SU-DHL-6 (cell line): Measurements from ENCODE around the gene ST8SIA4.

Experiments
- H2AFZ ChIP-seq: fragments of 200-600 bp; sonication (generic); 2 replicates; pipeline ENCODE4 v1.6.1; 2014; ENCODE audit warnings: low read depth, mild to moderate bottlenecking, moderate library complexity, mixed read lengths, antibody characterized with exemption, low read length; ENCODE audit not compliant: severe bottlenecking
- H3F3A ChIP-seq: fragments of 200-600 bp; shearing (Covaris generic); 2 replicates; pipeline ENCODE4 v1.6.0; 2016; ENCODE audit warnings: antibody characterized with exemption, mild to moderate bottlenecking; ENCODE audit not compliant: insufficient read depth
- H3K27ac ChIP-seq: fragments of 200-600 bp; sonication (generic); 2 replicates; pipeline ENCODE4 v1.5.1; 2016; ENCODE audit warnings: low read depth, mild to moderate bottlenecking, low read length, moderate library complexity, mixed read lengths
- H3K27me3 ChIP-seq: fragments of 200-600 bp; sonication (generic), shearing (Covaris generic); 2 replicates; pipeline ENCODE4 v1.6.0; 2014; ENCODE audit warnings: mild to moderate bottlenecking, low read length
- H3K36me3 ChIP-seq: fragments of 200-600 bp; sonication (generic); 2 replicates; pipeline ENCODE4 v1.6.1; 2014; ENCODE audit warnings: mild to moderate bottlenecking, low read length, mixed read lengths
- H3K4me2 ChIP-seq: fragments of 300-600, 200-600 bp; shearing (Covaris generic), sonication (generic); 2 replicates; pipeline ENCODE4 v1.6.0; 2014; ENCODE audit warnings: low read length, low read depth, mild to moderate bottlenecking; ENCODE audit not compliant: poor library complexity, severe bottlenecking
- H3K4me3 ChIP-seq: fragments of 200-600 bp; sonication (generic); 2 replicates; pipeline ENCODE4 v1.5.1; 2014; ENCODE audit warnings: antibody characterized with exemption, low read length, mild to moderate bottlenecking, mixed read lengths; ENCODE audit not compliant: insufficient read depth, poor library complexity, severe bottlenecking
- H3K79me2 ChIP-seq: fragments of 200-600 bp; sonication (generic); 2 replicates; pipeline ENCODE4 v1.6.1; 2014; ENCODE audit warnings: mild to moderate bottlenecking, low read length, moderate library complexity; ENCODE audit not compliant: insufficient read depth
- H3K9ac ChIP-seq: fragments of 200-600 bp; sonication (generic); 2 replicates; pipeline ENCODE4 v1.7.0; 2014; ENCODE audit warnings: mild to moderate bottlenecking, low read length
- H3K9me2 ChIP-seq: fragments of 200-600 bp; sonication (generic); replicated peaks from 2 replicates; pipeline ENCODE4 v1.6.1; 2014; ENCODE audit warnings: low read length; ENCODE audit not compliant: insufficient read depth
- H3K9me3 ChIP-seq: fragments of 200-600 bp; sonication (generic); 2 replicates; pipeline ENCODE4 v1.6.1; 2014; ENCODE audit warnings: low read length, mixed read lengths; ENCODE audit not compliant: insufficient read depth
- H4K20me1 ChIP-seq: fragments of 200-600 bp; sonication (generic); 2 replicates; pipeline ENCODE4 v1.6.1; 2014; ENCODE audit warnings: low read depth, mild to moderate bottlenecking, antibody characterized with exemption, low read length, moderate library complexity, mixed read lengths
- EZH2phosphoT487 ChIP-seq: fragments of 200-600 bp; sonication (generic), shearing (Covaris generic); conservative IDR thresholded peaks from 2 replicates; pipeline ENCODE4 v1.6.1; 2018; ENCODE audit warnings: mild to moderate bottlenecking, antibody characterized with exemption, low read length, moderate library complexity, mixed read lengths
- TF ChIP-seq, protein P1 (sequence below): fragments of 200-600 bp; sonication (generic); IDR thresholded peaks from one replicate; pipeline ENCODE4 v1.5.1; 2017; ENCODE audit warnings: antibody characterized with exemption, mild to moderate bottlenecking, low read length, moderate library complexity; ENCODE audit not compliant: insufficient read depth, poor library complexity, severe bottlenecking

The ST8SIA4 gene

DNA sequence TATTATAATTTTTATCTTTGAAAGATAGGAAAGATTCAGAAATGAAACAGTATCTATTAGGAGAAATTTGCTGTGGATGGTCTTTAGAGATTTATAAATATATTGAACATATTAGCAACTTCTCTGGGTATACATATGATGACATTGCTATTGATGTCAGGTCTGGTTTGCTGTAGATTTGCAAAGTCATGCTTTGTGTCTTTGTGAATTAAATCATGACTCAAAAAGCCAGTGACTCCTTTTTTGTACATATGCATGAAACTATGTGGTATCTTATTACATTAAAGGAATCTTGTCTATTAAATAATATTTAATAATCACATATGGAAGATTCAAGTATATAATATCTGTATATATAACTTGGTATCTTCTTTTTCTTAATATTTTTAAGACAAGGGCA, 141.9 kb downstream of the ST8SIA4 start:
- TF ChIP-seq, protein P1, sequence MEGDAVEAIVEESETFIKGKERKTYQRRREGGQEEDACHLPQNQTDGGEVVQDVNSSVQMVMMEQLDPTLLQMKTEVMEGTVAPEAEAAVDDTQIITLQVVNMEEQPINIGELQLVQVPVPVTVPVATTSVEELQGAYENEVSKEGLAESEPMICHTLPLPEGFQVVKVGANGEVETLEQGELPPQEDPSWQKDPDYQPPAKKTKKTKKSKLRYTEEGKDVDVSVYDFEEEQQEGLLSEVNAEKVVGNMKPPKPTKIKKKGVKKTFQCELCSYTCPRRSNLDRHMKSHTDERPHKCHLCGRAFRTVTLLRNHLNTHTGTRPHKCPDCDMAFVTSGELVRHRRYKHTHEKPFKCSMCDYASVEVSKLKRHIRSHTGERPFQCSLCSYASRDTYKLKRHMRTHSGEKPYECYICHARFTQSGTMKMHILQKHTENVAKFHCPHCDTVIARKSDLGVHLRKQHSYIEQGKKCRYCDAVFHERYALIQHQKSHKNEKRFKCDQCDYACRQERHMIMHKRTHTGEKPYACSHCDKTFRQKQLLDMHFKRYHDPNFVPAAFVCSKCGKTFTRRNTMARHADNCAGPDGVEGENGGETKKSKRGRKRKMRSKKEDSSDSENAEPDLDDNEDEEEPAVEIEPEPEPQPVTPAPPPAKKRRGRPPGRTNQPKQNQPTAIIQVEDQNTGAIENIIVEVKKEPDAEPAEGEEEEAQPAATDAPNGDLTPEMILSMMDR, result no peak
- TF ChIP-seq EZH2phosphoT487, result no peak
- Histone ChIP-seq H3F3A (no peaks in the 10 kb centered on the region), H3K36me3 (no peaks in the 10 kb centered on the region), H3K9ac (no peak overlapping the region), H3K79me2 (no peaks in the 10 kb centered on the region), H3K4me2 (no peak overlapping the region), H3K27ac (no peak overlapping the region), H4K20me1 (no peaks in the 10 kb centered on the region), H3K4me3 (no peak overlapping the region), H2AFZ (no peak overlapping the region), H3K9me2 (no peaks in the 10 kb centered on the region), H3K9me3 (no peaks in the 10 kb centered on the region), H3K27me3 (no peaks in the 10 kb centered on the region; the same call in 1 of the 2 replicates)

DNA sequence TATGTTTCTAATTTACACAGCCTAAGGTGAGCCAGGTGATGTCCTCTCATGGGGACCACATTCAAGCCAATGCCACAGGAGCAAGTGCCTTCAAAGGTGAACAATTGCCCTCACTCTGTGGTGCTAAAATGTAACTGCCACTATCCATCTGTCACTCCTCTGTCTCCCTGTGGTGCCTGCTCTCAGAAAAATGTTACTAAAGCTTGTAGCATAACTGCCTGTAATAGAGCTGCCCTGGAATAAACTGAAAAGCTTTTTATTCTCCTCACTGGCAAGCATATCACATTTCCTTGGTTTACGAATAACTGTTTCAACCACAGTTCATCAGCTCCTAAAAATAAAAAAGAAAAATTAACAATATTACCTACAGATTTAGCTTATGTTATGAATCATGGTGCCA, 142.4 kb downstream of the ST8SIA4 start:
- no peaks in the 10 kb centered on the region for H3K36me3 ChIP-seq
- H3K4me2 ChIP-seq, result no peak overlapping the region
- no peak overlapping the region for H3K9ac ChIP-seq
- no peaks in the 10 kb centered on the region for H3K9me3 ChIP-seq
- TF ChIP-seq EZH2phosphoT487, result no peak
- TF ChIP-seq, protein P1, result no peak
- H3K4me3 ChIP-seq, result no peak overlapping the region
- H3K27me3 ChIP-seq, result no peaks in the 10 kb centered on the region; the same call in 1 of the 2 replicates
- no peak overlapping the region for H2AFZ ChIP-seq
- H4K20me1 ChIP-seq, result no peaks in the 10 kb centered on the region
- H3K79me2 ChIP-seq, result no peaks in the 10 kb centered on the region
- H3K27ac ChIP-seq, result no peak overlapping the region
- H3K9me2 ChIP-seq, result no peaks in the 10 kb centered on the region
- H3F3A ChIP-seq, result no peaks in the 10 kb centered on the region

DNA sequence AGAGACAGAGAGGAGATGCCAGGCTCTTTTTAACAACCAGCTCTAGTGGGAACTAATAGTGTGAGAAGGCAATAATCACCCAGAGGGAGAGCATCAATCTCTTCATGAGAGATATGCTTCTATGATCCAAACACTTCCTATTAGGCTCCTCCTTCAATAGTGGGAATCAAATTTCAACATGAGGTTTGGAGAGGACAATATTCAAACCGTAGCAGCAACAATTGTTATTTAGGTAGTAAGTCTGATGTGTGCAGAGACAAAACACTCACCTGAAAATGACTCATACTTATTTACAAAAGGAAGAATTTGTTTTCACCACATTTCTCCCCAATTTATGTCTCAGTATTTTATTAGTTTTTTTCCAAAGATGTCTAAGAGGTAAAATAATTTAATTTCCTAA, 144.3 kb downstream of the ST8SIA4 start:
- no peaks in the 10 kb centered on the region for H3K9me2 ChIP-seq
- no peaks in the 10 kb centered on the region for H3K27me3 ChIP-seq
- no peaks in the 10 kb centered on the region for H3K79me2 ChIP-seq
- no peak overlapping the region for H2AFZ ChIP-seq
- H3F3A ChIP-seq, result no peaks in the 10 kb centered on the region
- no peak overlapping the region for H3K27ac ChIP-seq
- no peak overlapping the region for H3K4me3 ChIP-seq
- no peaks in the 10 kb centered on the region for H3K36me3 ChIP-seq
- H4K20me1 ChIP-seq, result no peaks in the 10 kb centered on the region
- TF ChIP-seq, protein P1, result no peak
- no peak for TF ChIP-seq EZH2phosphoT487
- H3K9ac ChIP-seq, result no peak overlapping the region
- H3K9me3 ChIP-seq, result no peaks in the 10 kb centered on the region
- H3K4me2 ChIP-seq, result no peak overlapping the region
